Measurements from ENCODE around the gene PPARGC1A. TPM values are rescaled to one million over a fixed set of nuclear protein-coding genes. Genes with fewer than 3 reads are reported as not detected.
A peak's percentile ranks its signal among the peaks of the same experiment; 100 is the strongest.

The PPARGC1A gene
- polyA plus RNA-seq, 2 of the 4 experiments (the other 2 are of a cell fraction): 0.04 TPM

DNA sequence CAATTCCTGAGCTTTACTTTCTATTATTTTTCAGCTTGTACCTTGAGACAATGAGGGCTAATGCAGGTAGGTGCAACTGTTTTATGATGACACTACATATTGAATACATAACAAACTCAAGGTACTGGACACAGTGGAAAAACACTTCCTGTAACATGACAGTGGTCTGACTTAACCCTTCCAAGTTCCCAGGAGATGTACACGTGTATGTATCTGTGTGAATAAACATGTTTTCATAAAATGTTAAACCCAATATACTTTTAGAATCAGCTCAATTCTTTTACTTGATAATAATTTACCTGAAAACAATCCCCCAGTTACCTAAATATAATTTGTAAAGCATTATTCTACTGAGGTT is 1.2 kb upstream of the PPARGC1A start:
- POLR2A ChIA-PET: no interaction called here
- TF ChIP-seq NR3C1 (IDR thresholded peaks at IDR 0.05) (no peak), FOXS1 (CRISPR knock-in tag; IDR thresholded peaks at IDR 0.05) (no peak), EP300 (IDR thresholded peaks at IDR 0.05) (no peak), BCL3 (IDR thresholded peaks at IDR 0.05) (no peak), USF2 (IDR thresholded peaks at IDR 0.05) (no peak), HES2 (IDR thresholded peaks at IDR 0.05) (no peak), ZFP36 (IDR thresholded peaks at IDR 0.05; ENCODE audit: borderline replicate concordance, partially characterized antibody) (no peak), KDM1A (IDR thresholded peaks at IDR 0.05; ENCODE audit: low read depth) (no peak)
- TF ChIP-seq, protein P1, sequence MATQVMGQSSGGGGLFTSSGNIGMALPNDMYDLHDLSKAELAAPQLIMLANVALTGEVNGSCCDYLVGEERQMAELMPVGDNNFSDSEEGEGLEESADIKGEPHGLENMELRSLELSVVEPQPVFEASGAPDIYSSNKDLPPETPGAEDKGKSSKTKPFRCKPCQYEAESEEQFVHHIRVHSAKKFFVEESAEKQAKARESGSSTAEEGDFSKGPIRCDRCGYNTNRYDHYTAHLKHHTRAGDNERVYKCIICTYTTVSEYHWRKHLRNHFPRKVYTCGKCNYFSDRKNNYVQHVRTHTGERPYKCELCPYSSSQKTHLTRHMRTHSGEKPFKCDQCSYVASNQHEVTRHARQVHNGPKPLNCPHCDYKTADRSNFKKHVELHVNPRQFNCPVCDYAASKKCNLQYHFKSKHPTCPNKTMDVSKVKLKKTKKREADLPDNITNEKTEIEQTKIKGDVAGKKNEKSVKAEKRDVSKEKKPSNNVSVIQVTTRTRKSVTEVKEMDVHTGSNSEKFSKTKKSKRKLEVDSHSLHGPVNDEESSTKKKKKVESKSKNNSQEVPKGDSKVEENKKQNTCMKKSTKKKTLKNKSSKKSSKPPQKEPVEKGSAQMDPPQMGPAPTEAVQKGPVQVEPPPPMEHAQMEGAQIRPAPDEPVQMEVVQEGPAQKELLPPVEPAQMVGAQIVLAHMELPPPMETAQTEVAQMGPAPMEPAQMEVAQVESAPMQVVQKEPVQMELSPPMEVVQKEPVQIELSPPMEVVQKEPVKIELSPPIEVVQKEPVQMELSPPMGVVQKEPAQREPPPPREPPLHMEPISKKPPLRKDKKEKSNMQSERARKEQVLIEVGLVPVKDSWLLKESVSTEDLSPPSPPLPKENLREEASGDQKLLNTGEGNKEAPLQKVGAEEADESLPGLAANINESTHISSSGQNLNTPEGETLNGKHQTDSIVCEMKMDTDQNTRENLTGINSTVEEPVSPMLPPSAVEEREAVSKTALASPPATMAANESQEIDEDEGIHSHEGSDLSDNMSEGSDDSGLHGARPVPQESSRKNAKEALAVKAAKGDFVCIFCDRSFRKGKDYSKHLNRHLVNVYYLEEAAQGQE (IDR thresholded peaks at IDR 0.05): no peak
- no peak overlapping the region for H3K27ac ChIP-seq
- H3K4me2 ChIP-seq: no peak overlapping the region
- ATAC-seq: no peak
- 0% methylated on average over 1 of the region's 1 CpG for WGBS (ENCODE audit: missing lambda C conversion rate)
- CTCF ChIA-PET: no interaction called here
- DNase-seq (ENCODE audit: low read depth in 1 of 2, low spot score in 1 of 2): no peak
- H3K4me3 ChIP-seq: no peak overlapping the region
- no peak for FAIRE-seq
- no peaks in the 10 kb centered on the region for H3K9me3 ChIP-seq
- no peaks in the 10 kb centered on the region; the same call in 2 of the 3 replicates for H3K4me1 ChIP-seq

DNA sequence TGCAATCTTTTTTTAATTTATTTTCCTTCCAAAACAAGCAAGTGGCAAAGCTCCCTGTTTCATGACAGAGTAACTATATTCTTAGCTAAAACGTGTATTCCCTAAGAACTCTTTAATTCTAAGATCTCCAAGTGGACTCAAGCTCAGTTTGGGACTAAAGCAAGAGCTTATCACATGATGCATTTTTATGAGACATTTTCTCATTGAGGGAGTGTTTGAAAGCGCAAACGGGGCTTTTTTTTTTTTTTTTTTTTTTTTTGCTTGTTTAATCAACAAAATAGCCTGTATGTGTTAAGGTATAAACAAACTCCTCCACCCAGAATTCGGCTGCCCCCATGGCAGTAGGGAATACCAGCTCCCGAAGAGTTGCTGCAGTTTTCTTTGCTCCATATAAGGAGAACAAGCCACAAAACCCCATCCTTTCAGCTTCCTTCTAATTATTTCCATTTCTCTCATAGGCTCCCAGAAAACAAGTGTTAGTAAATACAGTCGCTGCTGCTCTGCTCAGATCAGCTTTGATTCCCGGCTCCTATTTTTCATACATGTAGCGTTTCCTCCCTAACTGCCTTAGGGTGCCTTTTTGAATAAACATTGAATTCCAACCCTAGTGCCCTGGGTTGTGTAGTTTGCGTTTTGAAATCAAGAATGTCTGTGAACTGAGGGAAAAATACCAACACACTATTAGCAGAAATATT is 669 bp upstream of the PPARGC1A start:
- ChIA-PET CTCF (no interaction called here), POLR2A (no interaction called here)
- WGBS (ENCODE audit: missing lambda C conversion rate): 14% methylated on average over 9 of the region's 9 CpGs
- Histone ChIP-seq H3K4me2 (peak overlapping the region; percentile 66; the same call in 1 of the 3 replicates), H3K4me1 (no peaks in the 10 kb centered on the region; the same call in 2 of the 3 replicates), H3K27ac (no peak overlapping the region), H3K9me3 (no peaks in the 10 kb centered on the region), H3K4me3 (no peak overlapping the region)
- TF ChIP-seq CBX8 (IDR thresholded peaks at IDR 0.05) (no peak), ZC3H11A (IDR thresholded peaks at IDR 0.05) (no peak), ZFP36 (IDR thresholded peaks at IDR 0.05; ENCODE audit: borderline replicate concordance, partially characterized antibody) (no peak), CHD2 (IDR thresholded peaks at IDR 0.05; ENCODE audit: low read length, partially characterized antibody) (no peak), EHMT2 (IDR thresholded peaks at IDR 0.05; ENCODE audit: low read depth) (no peak), BCL3 (IDR thresholded peaks at IDR 0.05) (no peak), TFCP2L1 (CRISPR knock-in tag; IDR thresholded peaks at IDR 0.05) (no peak), FOSB (CRISPR knock-in tag; IDR thresholded peaks at IDR 0.05) (no peak), HOXA7 (CRISPR knock-in tag; IDR thresholded peaks at IDR 0.05) (no peak)
- FAIRE-seq (no peak), ATAC-seq (no peak), DNase-seq (ENCODE audit: low read depth in 1 of 2, low spot score in 1 of 2) (no peak)
